ENCODE measurements around the gene TMEM132A.
"Not testable (repeated sequence)": the region's sequence is repeated elsewhere in the genome, so short reads cannot be mapped to it uniquely, and the experiment has no call there.

The TMEM132A gene

DNA sequence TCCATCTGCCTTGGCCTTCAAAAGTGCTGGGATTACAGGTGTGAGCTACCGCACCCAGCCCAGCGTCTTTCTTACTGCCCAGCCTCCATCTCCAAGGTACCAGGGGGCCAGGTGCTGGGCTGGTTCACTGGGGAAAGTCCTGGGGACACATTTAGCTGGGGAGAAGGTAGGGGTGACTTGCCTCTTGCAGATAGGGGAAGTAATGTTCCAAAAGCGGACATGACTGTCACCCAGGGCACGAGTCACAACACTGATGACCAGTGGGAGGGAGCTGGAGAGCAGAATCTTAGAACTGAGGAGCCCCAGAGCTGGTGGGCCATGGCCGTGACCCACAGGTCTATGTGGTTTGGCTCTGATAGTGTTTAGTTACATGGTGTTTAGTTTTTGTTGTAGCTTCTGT, 30.2 kb downstream of the TMEM132A start:
- no peak for DNase-seq (ENCODE audit: extremely low read depth in 1 of 2, low read depth in 1 of 2)

DNA sequence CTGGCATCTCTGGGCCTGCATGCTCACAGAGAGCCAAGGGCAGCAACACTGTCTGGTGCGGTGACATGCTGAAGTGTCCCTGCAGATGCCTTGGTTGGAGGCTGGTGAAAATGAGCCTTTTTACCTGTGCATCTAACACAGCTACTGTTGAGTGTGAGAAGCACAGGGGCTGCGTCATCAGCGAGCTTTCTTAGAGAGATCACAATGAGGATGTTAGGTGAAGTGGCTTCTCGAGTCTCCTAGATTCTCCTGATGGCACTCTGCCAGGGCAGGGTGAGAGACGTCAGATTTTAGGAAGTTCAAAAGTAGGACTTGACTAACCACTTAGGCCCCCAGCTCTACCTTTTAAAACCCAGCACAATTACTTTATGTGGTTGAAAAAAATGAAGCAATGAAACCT, 31.3 kb downstream of the TMEM132A start:
- no peak for DNase-seq (ENCODE audit: extremely low read depth in 1 of 2, low read depth in 1 of 2)

GRCh38 chr11:60957188-60957587, 32.9 kb downstream of the TMEM132A start:
- no peak for DNase-seq (ENCODE audit: extremely low read depth in 1 of 2, low read depth in 1 of 2)

DNA sequence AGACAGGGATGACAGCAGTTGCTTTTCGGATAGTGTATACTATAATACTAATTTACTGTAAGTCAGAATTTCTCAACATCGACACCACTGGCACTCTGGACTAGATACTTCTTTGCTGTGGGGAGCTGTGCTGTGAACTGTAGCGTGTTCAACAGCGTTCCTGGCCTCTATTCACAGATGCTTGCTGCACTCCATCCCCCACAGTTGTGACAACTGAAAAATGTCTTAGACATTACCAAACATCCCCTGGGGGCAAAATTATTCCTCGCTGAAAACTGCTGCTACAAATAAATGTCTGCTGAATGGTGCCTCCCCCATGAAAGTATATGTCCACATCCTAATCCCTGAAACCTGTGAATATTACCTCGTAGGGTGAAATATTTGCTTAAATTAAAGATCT, 35.2 kb downstream of the TMEM132A start:
- no peak for DNase-seq (ENCODE audit: extremely low read depth in 1 of 2, low read depth in 1 of 2)

DNA sequence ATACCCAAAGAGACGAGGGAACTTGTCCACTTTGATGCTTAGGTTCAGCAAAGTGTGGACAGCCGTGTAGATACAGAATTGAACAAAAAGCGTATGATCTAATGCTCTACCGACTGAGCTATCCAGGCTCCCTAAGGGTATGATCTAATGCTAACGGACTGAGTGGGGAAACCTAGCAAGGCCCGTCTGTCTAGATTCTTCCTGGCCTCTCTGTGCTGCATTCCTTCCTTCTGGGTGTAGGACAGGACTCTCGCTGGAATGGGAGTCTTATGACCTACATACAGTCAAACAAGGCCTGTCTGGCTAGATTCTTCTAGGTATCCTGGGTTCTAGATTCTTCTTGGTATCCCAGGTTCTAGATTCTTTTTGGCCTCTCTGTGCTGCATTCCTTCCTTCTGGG, 36.1 kb downstream of the TMEM132A start:
- DNase-seq (ENCODE audit: extremely low read depth in 1 of 2, low read depth in 1 of 2) = no peak

DNA sequence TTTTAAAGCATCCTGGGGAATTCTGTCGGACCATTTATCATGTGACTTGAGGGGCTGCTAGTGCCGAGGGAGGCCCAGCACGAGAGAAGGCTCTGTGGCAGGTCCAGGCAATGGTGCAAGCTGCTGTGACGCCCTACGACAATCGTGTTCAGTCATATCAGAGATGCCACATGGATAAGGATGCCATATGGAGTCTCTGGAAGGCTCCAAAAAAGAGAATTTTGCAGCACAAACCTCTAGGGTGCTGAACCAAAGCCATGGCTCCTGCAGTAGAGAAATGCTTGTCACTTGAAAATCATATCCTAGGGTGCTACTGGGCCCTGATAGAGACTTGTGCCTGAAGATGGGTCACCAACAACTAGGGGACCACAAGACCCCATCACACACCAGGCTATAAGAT, 40.5 kb downstream of the TMEM132A start:
- DNase-seq (ENCODE audit: extremely low read depth in 1 of 2, low read depth in 1 of 2) = no peak

GRCh38 chr11:60966890-60967289, 42.6 kb downstream of the TMEM132A start:
- no peak for DNase-seq (ENCODE audit: extremely low read depth in 1 of 2, low read depth in 1 of 2)

DNA sequence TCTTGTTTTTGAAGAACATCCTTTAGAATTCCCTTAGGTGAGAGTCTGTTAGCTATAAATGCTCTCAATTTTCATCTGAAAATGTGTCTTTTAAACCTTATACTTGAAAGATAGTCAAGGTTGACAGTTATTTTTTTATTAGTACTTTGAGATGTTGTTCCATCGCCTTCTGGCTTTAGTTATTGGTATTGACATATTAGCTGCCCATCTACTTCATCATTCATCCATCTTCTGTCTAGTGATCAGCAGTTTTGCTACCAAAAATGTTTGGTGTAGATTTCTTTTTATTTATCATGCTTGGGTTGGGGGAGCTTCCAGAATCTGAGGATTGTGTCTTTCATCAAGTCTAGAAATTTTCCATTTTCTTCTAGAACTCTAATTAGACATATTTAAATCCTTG, 44.0 kb downstream of the TMEM132A start:
- DNase-seq (ENCODE audit: extremely low read depth in 1 of 2, low read depth in 1 of 2) = no peak

DNA sequence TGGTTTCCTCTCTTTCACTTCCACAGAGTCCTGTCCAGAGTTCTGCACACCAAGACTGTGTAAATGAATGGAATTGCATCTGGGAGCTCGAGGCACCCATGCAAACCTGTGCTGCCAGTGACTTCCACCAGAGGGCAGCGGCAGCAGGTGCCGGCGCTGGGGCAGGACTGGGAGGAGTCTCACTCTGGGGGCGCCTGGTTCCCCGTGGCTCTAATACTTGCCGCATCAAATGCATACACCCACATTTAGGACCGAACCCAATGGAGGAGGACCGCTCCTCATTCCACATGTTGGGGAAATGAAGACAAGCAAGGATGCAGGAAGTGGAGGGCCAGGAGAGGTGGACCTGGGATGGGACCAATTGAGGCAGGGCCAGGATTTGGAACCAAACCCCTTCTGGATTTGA, 46.1 kb downstream of the TMEM132A start:
- DNase-seq (ENCODE audit: extremely low read depth in 1 of 2, low read depth in 1 of 2) = peak in 1 of 2 donors; percentile 69

DNA sequence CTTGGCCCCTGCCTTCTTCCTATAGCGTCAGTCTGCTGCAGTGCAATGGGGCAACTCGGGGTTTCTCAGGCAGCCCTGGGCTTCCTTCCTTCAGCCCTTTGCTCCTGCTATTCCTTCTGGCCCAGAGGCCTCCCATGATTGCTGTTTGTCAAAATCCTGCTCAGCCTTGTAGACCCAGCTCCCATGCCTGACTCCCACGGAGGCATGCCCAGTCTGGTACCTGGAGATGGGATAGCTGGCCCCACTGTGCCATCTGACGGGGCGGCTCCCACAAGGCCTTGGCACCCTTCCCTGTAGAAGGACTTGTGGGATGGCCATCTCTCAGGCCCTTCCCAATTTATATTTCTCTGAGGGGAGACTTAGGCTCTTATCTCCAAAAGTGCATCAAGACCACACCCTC, 46.6 kb downstream of the TMEM132A start:
- DNase-seq (ENCODE audit: extremely low read depth in 1 of 2, low read depth in 1 of 2) = no peak

GRCh38 chr11:60971520-60971919, 47.3 kb downstream of the TMEM132A start, which contains the start of gene CD6:
Gene CD6 (plus strand): TSS chr11:60971680. CDS start chr11:60971866, 186 bp downstream.
- DNase-seq (ENCODE audit: extremely low read depth in 1 of 2, low read depth in 1 of 2) = peak in 1 of 2 donors; percentile 68

GRCh38 chr11:60972182-60973030, 48.1 kb downstream of the TMEM132A start:
- DNase-seq (ENCODE audit: extremely low read depth in 1 of 2, low read depth in 1 of 2) = no peak

- DNase-seq (ENCODE audit: extremely low read depth in 1 of 2, low read depth in 1 of 2) = no peak
Observed at GRCh38 chr11:60973699-60974098, 49.4 kb downstream of the TMEM132A start.

GRCh38 chr11:60974316-60974715, 50.1 kb downstream of the TMEM132A start:
- DNase-seq (ENCODE audit: extremely low read depth in 1 of 2, low read depth in 1 of 2) = not testable (repeated sequence)

DNA sequence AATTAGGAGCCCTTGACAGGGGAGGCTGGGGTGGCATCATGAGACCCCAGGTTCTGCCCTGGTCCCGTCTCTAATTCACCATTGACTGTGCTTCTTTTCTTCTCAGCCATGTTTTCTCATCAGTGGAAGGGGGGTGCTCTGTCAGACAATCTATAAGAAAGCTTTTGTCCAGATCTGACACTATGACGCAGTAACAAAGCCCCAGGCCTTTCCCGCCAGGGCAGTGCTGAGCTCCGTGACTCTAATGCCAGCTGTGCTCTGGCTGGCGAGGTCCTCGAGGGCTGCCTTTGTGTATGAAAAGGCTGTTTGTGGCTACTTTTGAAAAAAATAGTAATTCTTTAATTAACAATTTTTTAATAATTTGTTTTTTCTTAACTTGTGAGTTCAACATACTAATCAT, 50.5 kb downstream of the TMEM132A start:
- no peak for DNase-seq (ENCODE audit: extremely low read depth in 1 of 2, low read depth in 1 of 2)

- no peak for DNase-seq (ENCODE audit: extremely low read depth in 1 of 2, low read depth in 1 of 2)
Observed at GRCh38 chr11:60977224-60977623, 53.0 kb downstream of the TMEM132A start.

DNA sequence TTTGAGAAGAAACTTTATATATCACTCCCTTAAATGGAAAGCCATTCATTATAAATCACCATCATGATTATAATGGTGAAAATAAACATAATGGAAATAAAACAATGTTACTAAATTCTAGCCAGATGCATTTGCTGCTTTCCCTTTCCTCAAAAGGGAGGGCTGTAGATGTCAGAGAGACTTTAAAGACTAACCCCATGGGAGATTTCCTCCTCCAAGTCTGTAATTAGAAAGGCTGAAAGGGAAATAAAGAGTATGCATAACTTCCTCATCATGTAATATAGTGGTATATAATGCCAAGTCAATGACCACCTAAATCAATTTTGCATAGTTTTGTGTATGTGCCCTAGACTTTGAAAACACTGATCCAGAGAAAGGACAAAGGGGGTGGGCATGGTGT, 53.6 kb downstream of the TMEM132A start:
- no peak for DNase-seq (ENCODE audit: extremely low read depth in 1 of 2, low read depth in 1 of 2)

DNA sequence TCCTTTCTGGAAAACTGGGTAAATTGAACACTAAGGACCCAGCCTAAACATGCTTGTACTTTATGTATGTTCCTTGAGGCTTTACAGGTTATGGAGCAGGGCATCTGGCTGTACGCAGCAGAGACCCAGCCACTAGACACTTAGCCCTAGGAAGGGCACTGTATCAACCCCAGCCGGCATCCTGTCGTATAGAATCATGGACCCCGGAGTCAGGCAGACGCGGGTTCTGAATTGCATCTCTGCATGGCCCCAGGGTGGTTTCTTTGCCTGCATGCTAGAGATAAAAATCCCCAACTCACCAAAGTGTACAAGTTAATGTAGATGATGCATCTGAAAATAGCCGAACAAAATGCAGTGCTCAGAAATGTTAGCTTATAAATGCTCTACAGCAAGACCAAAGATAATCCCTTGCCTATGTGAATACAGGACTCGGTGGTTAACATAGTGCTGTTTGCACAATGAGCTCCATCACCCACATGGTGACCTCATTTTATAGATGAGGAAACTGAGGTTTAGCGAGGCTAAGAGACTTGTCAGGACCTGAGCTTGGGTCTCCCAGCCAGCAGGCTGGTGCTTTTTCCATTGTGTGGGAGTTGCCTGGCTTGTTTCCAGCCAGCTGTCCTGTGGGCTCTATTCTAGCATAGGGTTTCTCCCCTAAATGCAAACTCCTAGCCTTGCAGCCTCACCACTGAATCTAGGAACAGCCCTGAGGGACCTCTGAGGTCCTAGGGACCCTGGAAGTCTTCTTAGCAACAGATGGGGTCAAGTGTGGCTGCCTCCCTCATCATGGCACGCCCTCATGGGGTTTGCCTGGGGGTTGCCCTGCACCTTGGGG, 54.5 kb downstream of the TMEM132A start:
- DNase-seq (ENCODE audit: extremely low read depth in 1 of 2, low read depth in 1 of 2) = peak; percentile 64 to 75

GRCh38 chr11:60981515-60981914, 57.3 kb downstream of the TMEM132A start:
- no peak for DNase-seq (ENCODE audit: extremely low read depth in 1 of 2, low read depth in 1 of 2)

DNA sequence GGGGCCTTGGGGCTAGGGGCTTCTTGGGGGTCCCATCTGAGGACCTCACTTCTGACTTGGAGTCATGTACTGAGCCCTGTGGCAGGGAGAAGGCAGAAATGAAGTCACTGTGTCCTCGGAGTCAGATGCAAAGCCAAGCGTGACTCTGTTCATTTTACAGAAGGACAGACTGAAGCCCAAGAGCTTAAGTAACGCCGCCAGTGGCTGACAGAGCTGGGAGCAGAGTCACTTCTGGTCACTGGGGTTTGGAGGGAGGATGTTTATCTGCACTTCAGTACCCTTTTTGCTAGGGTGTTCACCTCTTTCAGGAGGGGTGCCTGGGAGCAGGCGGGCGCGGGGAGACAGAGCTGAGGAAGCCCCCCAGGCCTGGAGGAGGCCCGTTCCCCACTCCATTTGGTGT, 57.9 kb downstream of the TMEM132A start:
- DNase-seq (ENCODE audit: extremely low read depth in 1 of 2, low read depth in 1 of 2) = no peak

GRCh38 chr11:60984149-60984548, 59.9 kb downstream of the TMEM132A start:
- no peak for DNase-seq (ENCODE audit: extremely low read depth in 1 of 2, low read depth in 1 of 2)

DNA sequence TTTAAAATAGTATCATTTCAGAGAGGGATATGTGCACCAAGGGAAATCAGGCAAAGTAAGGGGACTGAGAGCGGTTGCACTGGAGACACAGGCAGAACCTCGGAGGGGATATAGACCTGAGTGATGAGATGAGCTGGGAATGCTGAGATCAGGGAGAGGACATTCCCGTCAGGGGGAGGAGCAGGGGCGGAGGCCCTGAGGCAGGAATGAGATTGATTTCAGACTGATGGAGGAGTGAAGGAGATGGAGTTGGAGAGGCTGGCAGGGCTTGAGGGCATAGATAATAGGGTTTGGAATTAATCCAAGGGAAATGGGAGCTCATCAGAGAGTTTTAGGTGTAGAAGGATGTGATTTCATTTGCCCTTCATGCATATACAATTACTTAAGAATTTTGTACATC, 60.4 kb downstream of the TMEM132A start:
- DNase-seq (ENCODE audit: extremely low read depth in 1 of 2, low read depth in 1 of 2) = no peak
